Duodenal mucosa (tissue), 2 donors: Measurements from ENCODE around the gene RANBP3.

Experiments used
- H3K27ac ChIP-seq: one replicate; pipeline ENCODE4 v1.7.0; 2013; ENCODE audit warnings: low read depth, low read length
- H3K27me3 ChIP-seq, 2 donors: one replicate each; pipeline ENCODE4 v1.7.0; 2013; ENCODE audit warnings: low read length in 2 of 2, control low read depth in 1 of 2; ENCODE audit not compliant: insufficient read depth in 2 of 2, control insufficient read depth in 1 of 2
- H3K36me3 ChIP-seq, 2 donors: one replicate each; pipeline ENCODE4 v1.7.0; 2013; ENCODE audit warnings: low read length in 2 of 2, control low read depth in 1 of 2; ENCODE audit not compliant: insufficient read depth in 2 of 2, control insufficient read depth in 1 of 2
- H3K4me1 ChIP-seq, 2 donors: one replicate each; pipeline ENCODE4 v1.7.0; 2013; ENCODE audit warnings: low read length in 2 of 2, control low read depth in 1 of 2; ENCODE audit not compliant: insufficient read depth in 2 of 2, control insufficient read depth in 1 of 2
- H3K4me3 ChIP-seq, 2 donors: one replicate each; pipeline ENCODE4 v1.7.0; 2013; ENCODE audit warnings: low read length in 2 of 2, low read depth in 1 of 2
- H3K9ac ChIP-seq, 2 donors: one replicate each; pipeline ENCODE4 v1.7.0; 2013; ENCODE audit warnings: low read length in 2 of 2, low read depth in 1 of 2
- H3K9me3 ChIP-seq, 2 donors: one replicate each; pipeline ENCODE4 v1.7.0; 2013; ENCODE audit warnings: low read length in 2 of 2, control low read depth in 1 of 2; ENCODE audit not compliant: control insufficient read depth in 1 of 2

RANBP3 gene

DNA sequence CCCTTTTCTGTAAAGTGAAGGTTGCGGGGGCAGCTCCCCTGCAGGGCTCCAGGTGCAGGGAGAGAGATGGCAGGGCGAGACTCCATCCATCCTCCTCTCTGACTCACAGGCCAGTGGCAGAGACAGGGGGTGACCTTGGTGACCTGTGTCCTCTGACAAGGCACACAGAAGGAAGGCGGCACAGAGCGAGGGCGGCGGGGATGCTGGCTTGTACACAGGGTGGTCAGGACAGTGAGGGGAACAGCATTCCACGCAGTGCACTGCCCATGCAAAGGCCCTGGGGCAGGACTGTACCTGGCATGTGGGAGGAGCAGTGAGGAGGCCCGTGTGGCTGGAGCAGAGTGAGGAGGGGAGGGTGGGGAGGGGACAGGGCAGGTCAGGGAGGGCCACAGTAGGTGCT is 82.0 kb downstream of the RANBP3 start:
- Histone ChIP-seq H3K9me3 (no peaks in the 10 kb centered on the region), H3K27me3 (peaks cover 0 to 5% of the 10 kb centered on the region in 2 donors), H3K9ac (no peak overlapping the region), H3K4me3 (no peak overlapping the region), H3K4me1 (no peaks in the 10 kb centered on the region), H3K27ac (no peak overlapping the region), H3K36me3 (peaks cover 5 to 24% of the 10 kb centered on the region in 2 donors)

- Histone ChIP-seq H3K4me3 (no peak overlapping the region), H3K27ac (no peak overlapping the region), H3K36me3 (peaks cover 5 to 23% of the 10 kb centered on the region in 2 donors), H3K9me3 (no peaks in the 10 kb centered on the region), H3K4me1 (no peaks in the 10 kb centered on the region), H3K27me3 (peaks cover 0 to 5% of the 10 kb centered on the region in 2 donors), H3K9ac (no peak overlapping the region)
These were observed 82.5 kb downstream of the RANBP3 start for GRCh38 chr19:5895409-5895808.

GRCh38 chr19:5894704-5895349 is 83.1 kb downstream of the RANBP3 start:
- Histone ChIP-seq H3K9ac (no peak overlapping the region), H3K4me3 (no peak overlapping the region), H3K27me3 (peaks cover 0 to 5% of the 10 kb centered on the region in 2 donors), H3K9me3 (no peaks in the 10 kb centered on the region), H3K27ac (no peak overlapping the region), H3K36me3 (peaks cover 5 to 20% of the 10 kb centered on the region in 2 donors), H3K4me1 (no peaks in the 10 kb centered on the region)

DNA sequence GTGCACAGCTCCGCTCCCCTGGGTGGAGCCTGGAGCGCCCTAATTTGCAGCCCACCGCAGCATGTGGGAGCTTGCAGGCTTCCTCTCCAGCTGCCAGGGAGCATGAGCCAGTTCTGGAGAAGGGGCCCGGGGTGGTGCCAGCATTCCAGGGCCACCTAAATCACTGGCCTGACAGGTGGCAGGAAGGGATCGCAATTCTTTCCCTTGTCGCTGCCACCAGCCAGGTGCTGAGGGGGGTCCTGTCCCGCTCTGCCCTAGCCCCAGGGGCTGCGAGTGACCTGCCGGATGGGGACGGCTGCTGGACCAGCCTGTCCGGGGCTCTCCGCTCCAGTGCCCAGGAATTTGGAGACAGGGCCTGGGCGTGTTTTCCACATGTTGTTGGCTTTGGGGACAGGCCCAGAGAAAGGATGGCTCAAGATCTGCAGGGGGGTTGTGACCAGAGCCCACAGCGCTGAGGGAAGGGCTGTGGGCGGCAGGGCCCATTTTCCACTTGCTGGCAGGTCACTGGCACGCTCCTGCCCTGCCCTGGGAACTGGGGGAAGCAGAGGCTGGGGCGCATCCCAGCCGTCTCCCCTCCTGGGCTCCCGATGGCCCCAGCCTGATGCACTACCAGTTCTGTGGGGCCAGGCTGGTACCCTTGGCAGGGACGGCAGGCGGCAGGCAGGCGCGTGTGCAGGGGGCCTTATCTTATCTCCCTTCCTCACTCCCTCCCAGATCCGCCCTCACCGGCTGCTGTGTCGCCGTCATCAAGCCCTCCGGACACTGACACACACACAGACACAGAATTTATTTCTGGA is 83.8 kb downstream of the RANBP3 start:
- H3K36me3 ChIP-seq, result peaks cover 5 to 20% of the 10 kb centered on the region in 2 donors
- H3K9ac ChIP-seq, result no peak overlapping the region
- H3K4me1 ChIP-seq, result no peaks in the 10 kb centered on the region
- no peak overlapping the region for H3K27ac ChIP-seq
- peaks cover 0 to 5% of the 10 kb centered on the region in 2 donors for H3K27me3 ChIP-seq
- H3K4me3 ChIP-seq, result no peak overlapping the region
- no peaks in the 10 kb centered on the region for H3K9me3 ChIP-seq

- Histone ChIP-seq H3K27me3 (peaks cover 0 to 5% of the 10 kb centered on the region in 2 donors), H3K36me3 (peaks cover 5 to 20% of the 10 kb centered on the region in 2 donors), H3K4me3 (no peak overlapping the region), H3K9ac (no peak overlapping the region), H3K4me1 (no peaks in the 10 kb centered on the region), H3K27ac (no peak overlapping the region), H3K9me3 (no peaks in the 10 kb centered on the region)
These were observed 84.5 kb downstream of the RANBP3 start for GRCh38 chr19:5893296-5893903.

GRCh38 chr19:5892772-5893275 is 85.1 kb downstream of the RANBP3 start:
- peaks cover 5 to 20% of the 10 kb centered on the region in 2 donors for H3K36me3 ChIP-seq
- no peaks in the 10 kb centered on the region for H3K9me3 ChIP-seq
- H3K27me3 ChIP-seq, result peaks cover 0 to 5% of the 10 kb centered on the region in 2 donors
- H3K27ac ChIP-seq, result no peak overlapping the region
- no peak overlapping the region for H3K4me3 ChIP-seq
- H3K4me1 ChIP-seq, result no peaks in the 10 kb centered on the region
- no peak overlapping the region for H3K9ac ChIP-seq

DNA sequence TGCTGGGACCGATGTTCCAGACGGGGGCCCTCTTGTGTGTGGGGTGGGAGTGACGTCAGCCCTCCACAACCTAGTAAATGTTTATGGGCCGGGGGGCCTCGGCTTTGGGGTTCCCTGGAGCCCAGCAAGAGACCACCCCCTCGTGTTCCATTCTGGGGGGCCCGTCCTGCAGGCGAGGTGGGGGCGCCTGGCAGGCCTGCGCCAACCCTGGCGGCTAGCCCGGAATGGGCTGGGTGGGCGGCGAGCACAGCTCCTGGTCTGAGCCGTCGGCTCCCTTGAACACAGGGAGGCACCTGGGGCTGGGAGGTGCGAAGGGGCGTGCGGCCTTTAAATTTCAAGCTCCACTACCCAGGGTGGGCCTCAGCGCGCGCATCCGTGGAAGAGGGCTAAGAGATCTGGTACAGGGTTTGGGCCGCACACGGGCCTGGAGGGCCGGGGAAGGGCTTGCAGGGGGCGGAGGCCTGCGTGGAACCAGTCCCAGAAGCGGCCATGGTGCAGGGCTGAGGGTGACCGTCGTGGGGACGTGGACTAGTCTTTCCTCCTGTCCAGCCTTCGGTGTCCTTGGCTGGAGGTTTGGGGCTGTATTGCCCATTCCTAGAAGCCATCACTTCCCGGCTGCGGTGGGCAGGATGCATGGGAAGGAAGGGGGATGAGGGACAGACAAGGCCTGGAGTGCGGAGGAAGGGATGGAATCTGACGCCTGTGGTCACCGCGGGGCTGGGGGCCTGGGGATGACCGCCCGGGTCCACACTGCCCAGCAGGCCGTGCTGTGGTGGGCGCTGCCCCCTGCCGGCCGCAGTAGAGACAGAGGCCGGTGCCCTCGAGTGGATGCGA is 85.8 kb downstream of the RANBP3 start:
- no peak overlapping the region for H3K27ac ChIP-seq
- H3K9ac ChIP-seq, result peak overlapping the region in 1 of 2 donors; percentile 12
- peaks cover 5 to 20% of the 10 kb centered on the region in 2 donors for H3K36me3 ChIP-seq
- H3K27me3 ChIP-seq, result peaks cover 0 to 5% of the 10 kb centered on the region in 2 donors
- no peaks in the 10 kb centered on the region for H3K4me1 ChIP-seq
- H3K4me3 ChIP-seq, result no peak overlapping the region
- no peaks in the 10 kb centered on the region for H3K9me3 ChIP-seq

- Histone ChIP-seq H3K36me3 (peaks cover 5 to 16% of the 10 kb centered on the region in 2 donors), H3K27me3 (peaks cover 0 to 5% of the 10 kb centered on the region in 2 donors), H3K4me1 (no peaks in the 10 kb centered on the region), H3K27ac (no peak overlapping the region), H3K9me3 (no peaks in the 10 kb centered on the region), H3K4me3 (no peak overlapping the region), H3K9ac (no peak overlapping the region)
These were observed 86.4 kb downstream of the RANBP3 start for GRCh38 chr19:5891572-5891937.

GRCh38 chr19:5890099-5890498 is 87.8 kb downstream of the RANBP3 start:
- Histone ChIP-seq H3K27ac (no peak overlapping the region), H3K36me3 (peaks cover under 1 to 2% of the 10 kb centered on the region in 2 donors)

More at GRCh38 chr19:5890099-5890498, 87.8 kb downstream of the RANBP3 start:
- H3K4me3 ChIP-seq, result no peak overlapping the region
- peaks cover 0 to 5% of the 10 kb centered on the region in 2 donors for H3K27me3 ChIP-seq
- H3K9me3 ChIP-seq, result no peaks in the 10 kb centered on the region
- no peaks in the 10 kb centered on the region for H3K4me1 ChIP-seq
- H3K9ac ChIP-seq, result no peak overlapping the region
